Subcutaneous abdominal adipose tissue (tissue), 5 donors: ENCODE results near the gene ANO10.
"Not testable (repeated sequence)": the region's sequence is repeated elsewhere in the genome, so short reads cannot be mapped to it uniquely, and the experiment has no call there.

Experiments used
- H3K27ac ChIP-seq: one replicate; pipeline ENCODE4 v1.7.0; 2013; ENCODE audit warnings: low read depth, mild to moderate bottlenecking, inconsistent platforms, low read length, moderate library complexity
- H3K27me3 ChIP-seq, 5 donors: one replicate each; pipeline ENCODE4 v1.7.0; 2013; ENCODE audit warnings: low read length in 5 of 5, inconsistent platforms in 1 of 5; ENCODE audit not compliant: control insufficient read depth in 5 of 5, insufficient read depth in 4 of 5
- H3K36me3 ChIP-seq, 5 donors: one replicate each; pipeline ENCODE4 v1.7.0; 2013; ENCODE audit warnings: low read length in 5 of 5; ENCODE audit not compliant: control insufficient read depth in 5 of 5, insufficient read depth in 5 of 5
- H3K4me1 ChIP-seq, 5 donors: one replicate each; pipeline ENCODE4 v1.7.0; 2013; ENCODE audit warnings: low read length in 5 of 5, mild to moderate bottlenecking in 3 of 5, moderate library complexity in 1 of 5; ENCODE audit not compliant: control insufficient read depth in 5 of 5, insufficient read depth in 5 of 5
- H3K4me3 ChIP-seq, 5 donors: one replicate each; pipeline ENCODE4 v1.7.0; 2013; ENCODE audit warnings: low read length in 5 of 5, low read depth in 1 of 5
- H3K9ac ChIP-seq, 5 donors: one replicate each; pipeline ENCODE4 v1.7.0; 2013; ENCODE audit warnings: low read length in 5 of 5, mild to moderate bottlenecking in 4 of 5, moderate library complexity in 3 of 5
- H3K9me3 ChIP-seq, 5 donors: one replicate each; pipeline ENCODE4 v1.7.0; 2013; ENCODE audit warnings: low read length in 5 of 5; ENCODE audit not compliant: control insufficient read depth in 5 of 5
- donor health status: healthy.
- donor health status: healthy.
- donor health status: healthy.
- donor health status: healthy.
- donor health status: healthy.

Gene ANO10

GRCh38 chr3:43584043-43584826 is 37.6 kb downstream of the ANO10 start:
- Histone ChIP-seq H3K4me1 (peaks cover 0 to 9% (median 3%) of the 10 kb centered on the region in 5 donors), H3K9me3 (no peaks in the 10 kb centered on the region), H3K27me3 (no peaks in the 10 kb centered on the region), H3K9ac (no peak overlapping the region), H3K27ac (no peak overlapping the region), H3K4me3 (no peak overlapping the region), H3K36me3 (peaks cover 0 to 6% (median 0%) of the 10 kb centered on the region in 5 donors)

GRCh38 chr3:43583481-43583880 is 38.3 kb downstream of the ANO10 start:
- no peaks in the 10 kb centered on the region for H3K27me3 ChIP-seq
- H3K4me3 ChIP-seq, result no peak overlapping the region
- no peak overlapping the region for H3K9ac ChIP-seq
- no peaks in the 10 kb centered on the region for H3K9me3 ChIP-seq
- peaks cover 0 to 6% (median 0%) of the 10 kb centered on the region in 5 donors for H3K36me3 ChIP-seq
- no peak overlapping the region for H3K27ac ChIP-seq
- peaks cover 0 to 9% (median 3%) of the 10 kb centered on the region in 5 donors for H3K4me1 ChIP-seq

GRCh38 chr3:43582866-43583265 is 38.9 kb downstream of the ANO10 start:
- Histone ChIP-seq H3K9me3 (no peaks in the 10 kb centered on the region), H3K4me3 (no peak overlapping the region), H3K27me3 (no peaks in the 10 kb centered on the region), H3K27ac (no peak overlapping the region), H3K4me1 (peaks cover 0 to 9% (median 3%) of the 10 kb centered on the region in 5 donors), H3K9ac (no peak overlapping the region), H3K36me3 (peaks cover 0 to 6% (median 0%) of the 10 kb centered on the region in 5 donors)

- Histone ChIP-seq H3K4me1 (peaks cover 0 to 9% (median 3%) of the 10 kb centered on the region in 5 donors), H3K9me3 (no peaks in the 10 kb centered on the region)
Measured at GRCh38 chr3:43581343-43581742, 40.5 kb downstream of the ANO10 start.

GRCh38 chr3:43580181-43580580 is 41.6 kb downstream of the ANO10 start:
- Histone ChIP-seq H3K27me3 (no peaks in the 10 kb centered on the region), H3K36me3 (peaks cover 6 to 20% (median 12%) of the 10 kb centered on the region in 5 donors), H3K4me3 (no peak overlapping the region), H3K4me1 (peaks cover 0 to 3% (median under 1%) of the 10 kb centered on the region in 5 donors), H3K9me3 (no peaks in the 10 kb centered on the region), H3K9ac (no peak overlapping the region), H3K27ac (no peak overlapping the region)

More at GRCh38 chr3:43581343-43581742, 40.5 kb downstream of the ANO10 start:
- no peak overlapping the region for H3K27ac ChIP-seq
- peaks cover 1 to 14% (median 9%) of the 10 kb centered on the region in 5 donors for H3K36me3 ChIP-seq
- H3K9ac ChIP-seq, result no peak overlapping the region
- no peaks in the 10 kb centered on the region for H3K27me3 ChIP-seq
- H3K4me3 ChIP-seq, result no peak overlapping the region

GRCh38 chr3:43573576-43573975 is 48.2 kb downstream of the ANO10 start:
- no peak overlapping the region for H3K4me3 ChIP-seq
- H3K9me3 ChIP-seq, result no peaks in the 10 kb centered on the region
- H3K27ac ChIP-seq, result no peak overlapping the region
- peaks cover 10 to 20% (median 12%) of the 10 kb centered on the region in 5 donors for H3K36me3 ChIP-seq
- H3K4me1 ChIP-seq, result no peaks in the 10 kb centered on the region
- H3K9ac ChIP-seq, result no peak overlapping the region
- H3K27me3 ChIP-seq, result no peaks in the 10 kb centered on the region

GRCh38 chr3:43565661-43566341 is 56.0 kb downstream of the ANO10 start:
- H3K4me3 ChIP-seq, H3K27me3 ChIP-seq, H3K4me1 ChIP-seq, H3K9ac ChIP-seq, H3K36me3 ChIP-seq, H3K27ac ChIP-seq, H3K9me3 ChIP-seq: not testable (repeated sequence)

GRCh38 chr3:43559961-43560360 is 61.9 kb downstream of the ANO10 start:
- Histone ChIP-seq H3K27me3 (no peaks in the 10 kb centered on the region), H3K27ac (no peak overlapping the region), H3K9me3 (no peaks in the 10 kb centered on the region), H3K4me1 (no peaks in the 10 kb centered on the region), H3K4me3 (no peak overlapping the region), H3K9ac (no peak overlapping the region), H3K36me3 (peaks cover 9 to 21% (median 14%) of the 10 kb centered on the region in 5 donors)

GRCh38 chr3:43558171-43558570 is 63.6 kb downstream of the ANO10 start:
- Histone ChIP-seq H3K27me3 (no peaks in the 10 kb centered on the region), H3K36me3 (peaks cover 11 to 21% (median 18%) of the 10 kb centered on the region in 5 donors), H3K4me1 (no peaks in the 10 kb centered on the region), H3K4me3 (no peak overlapping the region), H3K27ac (no peak overlapping the region), H3K9me3 (no peaks in the 10 kb centered on the region), H3K9ac (no peak overlapping the region)

- no peaks in the 10 kb centered on the region for H3K4me1 ChIP-seq
- no peak overlapping the region for H3K4me3 ChIP-seq
- no peaks in the 10 kb centered on the region for H3K27me3 ChIP-seq
- peaks cover 8 to 28% (median 10%) of the 10 kb centered on the region in 5 donors for H3K36me3 ChIP-seq
- no peak overlapping the region for H3K9ac ChIP-seq
- no peak overlapping the region for H3K27ac ChIP-seq
- H3K9me3 ChIP-seq, result no peaks in the 10 kb centered on the region
Measured at GRCh38 chr3:43549626-43550290, 72.1 kb downstream of the ANO10 start.
